Retinal pigment epithelial cell (primary cell): ENCODE results near the gene ST7.

Experiments used
- DNase-seq: peaks from one replicate; pipeline ENCODE4 v3.0.0-alpha.2; 2010; ENCODE audit warnings: low read depth
- H3K4me3 ChIP-seq: 2 replicates; pipeline ENCODE4 v1.5.1; 2011; ENCODE audit warnings: mild to moderate bottlenecking, low read length, control low read depth, moderate library complexity
- TF ChIP-seq, protein P1 (sequence below): conservative IDR thresholded peaks from 2 replicates; pipeline ENCODE4 v1.5.1; 2011; ENCODE audit warnings: low read depth, low read length, control low read depth, inconsistent platforms

The ST7 gene

GRCh38 chr7:117001283-117001682, 48.0 kb downstream of the ST7 start:
- TF ChIP-seq, protein P1, sequence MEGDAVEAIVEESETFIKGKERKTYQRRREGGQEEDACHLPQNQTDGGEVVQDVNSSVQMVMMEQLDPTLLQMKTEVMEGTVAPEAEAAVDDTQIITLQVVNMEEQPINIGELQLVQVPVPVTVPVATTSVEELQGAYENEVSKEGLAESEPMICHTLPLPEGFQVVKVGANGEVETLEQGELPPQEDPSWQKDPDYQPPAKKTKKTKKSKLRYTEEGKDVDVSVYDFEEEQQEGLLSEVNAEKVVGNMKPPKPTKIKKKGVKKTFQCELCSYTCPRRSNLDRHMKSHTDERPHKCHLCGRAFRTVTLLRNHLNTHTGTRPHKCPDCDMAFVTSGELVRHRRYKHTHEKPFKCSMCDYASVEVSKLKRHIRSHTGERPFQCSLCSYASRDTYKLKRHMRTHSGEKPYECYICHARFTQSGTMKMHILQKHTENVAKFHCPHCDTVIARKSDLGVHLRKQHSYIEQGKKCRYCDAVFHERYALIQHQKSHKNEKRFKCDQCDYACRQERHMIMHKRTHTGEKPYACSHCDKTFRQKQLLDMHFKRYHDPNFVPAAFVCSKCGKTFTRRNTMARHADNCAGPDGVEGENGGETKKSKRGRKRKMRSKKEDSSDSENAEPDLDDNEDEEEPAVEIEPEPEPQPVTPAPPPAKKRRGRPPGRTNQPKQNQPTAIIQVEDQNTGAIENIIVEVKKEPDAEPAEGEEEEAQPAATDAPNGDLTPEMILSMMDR: no peak
- no peak overlapping the region for H3K4me3 ChIP-seq
- DNase-seq: no peak

DNA sequence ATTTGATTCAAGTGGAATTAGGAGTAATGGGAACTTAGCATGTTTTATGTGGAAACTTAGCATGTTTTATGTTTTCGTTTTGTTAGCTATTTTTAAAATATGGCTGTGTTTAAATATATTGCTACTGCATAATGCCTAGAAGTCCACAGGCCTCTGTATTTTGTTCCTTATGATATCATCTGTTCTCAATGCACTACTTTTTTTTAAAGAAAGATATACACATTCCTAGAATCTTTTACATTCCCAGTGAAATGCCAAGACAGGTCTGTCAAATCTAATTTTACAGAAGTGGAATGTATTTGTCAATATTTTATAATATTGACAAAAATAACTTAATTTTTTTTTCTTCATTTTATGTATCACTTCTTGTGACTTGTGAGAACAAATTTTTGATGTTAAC, 51.6 kb downstream of the ST7 start:
- DNase-seq: no peak
- no peak overlapping the region for H3K4me3 ChIP-seq
- TF ChIP-seq, protein P1: no peak

GRCh38 chr7:117005449-117005848, 52.1 kb downstream of the ST7 start:
- DNase-seq: no peak
- H3K4me3 ChIP-seq: no peak overlapping the region
- TF ChIP-seq, protein P1: no peak

DNA sequence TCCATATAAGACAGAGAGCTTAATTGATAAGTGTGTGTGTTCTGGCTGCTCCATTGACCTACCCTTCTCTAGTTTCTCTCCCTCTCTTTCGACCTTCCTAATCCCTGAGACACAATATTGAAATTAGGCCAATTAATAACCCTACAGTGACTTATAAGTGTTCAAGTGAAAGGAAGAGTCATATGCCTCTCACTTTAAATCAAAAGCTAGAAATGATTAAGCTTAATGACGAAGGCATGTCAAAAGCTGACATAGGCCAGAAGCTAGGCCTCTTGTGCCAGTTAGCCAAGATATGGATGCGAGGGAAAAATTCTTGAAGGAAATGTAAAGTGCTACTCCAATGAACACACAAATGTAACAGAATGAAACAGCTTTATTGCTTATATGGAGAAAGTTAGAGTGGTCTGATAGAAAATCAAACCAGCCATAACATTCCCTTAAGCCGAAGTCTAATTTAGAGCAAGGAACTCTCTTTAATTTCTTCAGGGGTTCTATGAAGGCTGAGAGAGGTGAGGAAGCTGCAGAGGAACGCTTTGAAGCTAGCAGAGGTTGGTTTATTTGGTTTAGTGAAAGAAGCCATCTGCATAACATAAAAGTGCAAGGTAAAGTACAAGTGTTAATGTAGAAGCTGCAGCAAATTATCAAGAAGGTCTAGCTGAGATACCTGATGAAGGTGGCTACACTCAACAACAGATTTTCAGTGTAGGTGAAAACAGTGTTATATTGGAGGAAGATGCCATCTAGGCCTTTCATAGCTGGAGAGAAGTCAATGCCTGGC, 53.8 kb downstream of the ST7 start:
- no peak for DNase-seq
- TF ChIP-seq, protein P1: no peak
- H3K4me3 ChIP-seq: no peak overlapping the region

DNA sequence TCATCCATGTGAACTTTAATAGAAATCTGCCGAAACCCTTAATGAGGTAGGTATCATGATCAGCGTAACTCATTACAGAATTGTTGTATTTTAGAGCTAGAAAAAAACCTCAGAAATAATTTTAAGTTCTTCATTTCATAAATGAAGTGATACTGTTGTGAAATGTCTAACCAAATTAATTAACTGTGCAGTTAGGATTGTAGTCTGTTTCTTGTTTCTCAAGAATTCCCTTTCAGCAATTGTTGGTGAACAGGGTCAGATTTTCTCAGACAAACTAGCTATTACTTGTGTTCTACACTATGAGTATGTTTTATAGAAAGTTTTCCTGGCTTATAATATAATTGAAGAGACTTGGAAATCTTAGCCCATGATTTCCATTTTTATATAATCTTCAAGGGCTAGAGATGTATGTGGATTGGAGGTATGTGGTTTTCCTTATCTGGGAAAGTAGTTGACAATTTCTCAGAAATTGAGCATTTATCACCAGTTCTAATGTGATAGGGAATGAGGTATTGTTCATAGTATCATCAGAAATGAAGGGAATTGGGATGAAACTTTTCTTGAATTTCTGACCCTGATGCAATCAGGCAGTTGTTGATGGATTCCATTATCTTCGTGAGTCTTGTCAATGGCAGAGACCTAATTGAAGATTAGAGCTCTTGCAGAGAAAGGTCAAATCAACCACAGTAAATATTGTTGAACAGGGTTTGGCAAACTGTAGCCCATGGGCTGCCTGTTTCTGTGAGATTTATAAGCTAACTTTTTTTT, 55.0 kb downstream of the ST7 start:
- TF ChIP-seq, protein P1: no peak
- DNase-seq: no peak
- no peak overlapping the region for H3K4me3 ChIP-seq

GRCh38 chr7:117008886-117009531, 55.7 kb downstream of the ST7 start:
- H3K4me3 ChIP-seq: no peak overlapping the region
- TF ChIP-seq, protein P1: no peak
- no peak for DNase-seq
